ENCODE results near the gene SULT1B1.

Gene SULT1B1

DNA sequence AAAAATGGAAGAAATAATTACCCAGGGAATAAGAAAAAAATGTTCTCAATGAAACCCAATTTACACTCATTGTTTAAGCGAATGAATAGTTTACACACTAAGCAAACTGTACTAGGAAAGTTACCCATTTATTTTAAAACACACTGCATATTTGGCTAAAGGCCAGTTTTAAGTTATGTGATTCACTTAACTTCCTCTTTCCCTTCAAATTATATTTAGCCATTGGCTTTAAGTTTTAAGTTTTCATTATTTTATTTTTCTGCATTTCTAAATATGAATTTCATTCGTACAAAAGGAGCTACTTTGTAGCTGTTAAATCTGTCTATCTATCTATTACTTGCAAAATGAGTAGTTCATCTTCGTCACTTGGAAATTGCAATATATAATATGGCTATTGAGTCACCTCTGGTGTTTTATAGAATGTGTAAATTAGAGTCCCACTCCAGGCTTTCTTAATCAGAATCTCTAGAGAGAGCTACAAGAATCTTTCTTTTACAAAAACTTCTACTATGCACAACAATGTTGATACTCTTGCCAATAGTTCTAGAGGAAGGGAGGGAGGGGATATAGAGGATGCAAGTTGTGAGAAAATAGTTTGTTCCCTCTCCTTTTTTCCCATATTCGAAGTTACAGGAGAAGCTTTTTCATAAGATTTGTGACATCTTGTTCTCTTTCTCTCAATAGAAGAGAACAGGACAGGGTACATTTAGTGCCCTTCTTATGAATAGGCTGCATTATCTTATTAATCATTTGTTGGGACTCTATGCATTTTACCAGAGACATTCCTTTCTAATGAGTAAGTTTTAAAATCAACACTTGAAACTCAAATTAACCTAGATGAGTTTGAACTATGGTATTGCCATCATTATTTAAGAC is 41.8 kb downstream of the SULT1B1 start:
- H3K36me3 ChIP-seq (ENCODE audit: insufficient read depth, low read length) = no peaks in the 10 kb centered on the region
- H3K4me3 ChIP-seq (ENCODE audit: low read depth in 1 of 2, low read length in 2 of 2) = no peak overlapping the region
- H3K27me3 ChIP-seq (ENCODE audit: control insufficient read depth in 1 of 2, insufficient read depth in 2 of 2, low read length in 2 of 2) = no peaks in the 10 kb centered on the region
- no peak overlapping the region for H3K9ac ChIP-seq (ENCODE audit: low read length)
- H3K9me3 ChIP-seq (ENCODE audit: low read length) = no peaks in the 10 kb centered on the region
- H3K27ac ChIP-seq (ENCODE audit: low read depth, low read length) = no peak overlapping the region
- no peaks in the 10 kb centered on the region for H3K4me1 ChIP-seq (ENCODE audit: insufficient read depth, low read length)

DNA sequence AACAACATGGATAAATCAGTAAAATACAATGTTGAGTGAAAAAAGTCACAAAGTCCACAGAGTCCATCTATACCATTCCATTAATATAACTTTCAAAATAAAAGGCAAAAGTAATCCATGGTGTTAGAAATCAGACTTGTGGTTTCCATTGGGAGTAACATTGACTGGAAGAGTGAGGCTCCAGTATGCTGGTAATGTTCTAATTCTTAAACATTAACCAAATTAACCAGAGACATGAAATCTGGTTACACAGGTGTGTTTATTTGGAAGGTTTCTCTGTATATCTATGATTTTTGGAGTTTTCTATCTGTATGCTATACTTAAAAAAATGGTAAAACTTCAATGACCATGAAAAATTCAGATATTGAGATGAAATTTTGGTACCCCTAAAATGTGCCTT is 42.6 kb downstream of the SULT1B1 start:
- no peaks in the 10 kb centered on the region for H3K9me3 ChIP-seq (ENCODE audit: low read length)
- H3K9ac ChIP-seq (ENCODE audit: low read length) = no peak overlapping the region
- H3K27ac ChIP-seq (ENCODE audit: low read depth, low read length) = no peak overlapping the region
- no peaks in the 10 kb centered on the region for H3K27me3 ChIP-seq (ENCODE audit: control insufficient read depth in 1 of 2, insufficient read depth in 2 of 2, low read length in 2 of 2)
- H3K4me3 ChIP-seq (ENCODE audit: low read depth in 1 of 2, low read length in 2 of 2) = no peak overlapping the region
- H3K36me3 ChIP-seq (ENCODE audit: insufficient read depth, low read length) = no peaks in the 10 kb centered on the region
- H3K4me1 ChIP-seq (ENCODE audit: insufficient read depth, low read length) = no peaks in the 10 kb centered on the region

DNA sequence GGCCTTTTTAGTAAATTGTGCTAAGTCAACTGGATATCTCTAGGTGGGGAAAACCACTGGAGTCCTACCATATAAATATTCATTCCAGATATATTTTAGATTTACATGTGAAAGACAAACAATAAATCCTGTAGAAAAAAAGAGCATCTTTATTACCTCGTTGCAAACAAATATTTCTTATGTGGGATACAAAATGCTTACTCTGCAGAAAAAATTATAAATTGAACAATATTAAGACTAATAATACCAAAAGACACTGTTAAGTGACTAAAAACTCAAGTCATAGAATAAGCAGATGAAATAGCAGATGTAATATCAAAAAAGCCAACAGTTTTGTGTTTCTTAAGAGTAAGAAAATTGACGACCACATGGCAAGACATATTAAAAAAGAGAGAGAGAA is 43.8 kb downstream of the SULT1B1 start:
- no peaks in the 10 kb centered on the region for H3K27me3 ChIP-seq (ENCODE audit: control insufficient read depth in 1 of 2, insufficient read depth in 2 of 2, low read length in 2 of 2)
- no peak overlapping the region for H3K4me3 ChIP-seq (ENCODE audit: low read depth in 1 of 2, low read length in 2 of 2)
- H3K4me1 ChIP-seq (ENCODE audit: insufficient read depth, low read length) = no peaks in the 10 kb centered on the region
- H3K27ac ChIP-seq (ENCODE audit: low read depth, low read length) = no peak overlapping the region
- H3K36me3 ChIP-seq (ENCODE audit: insufficient read depth, low read length) = no peaks in the 10 kb centered on the region
- H3K9ac ChIP-seq (ENCODE audit: low read length) = no peak overlapping the region
- no peaks in the 10 kb centered on the region for H3K9me3 ChIP-seq (ENCODE audit: low read length)

DNA sequence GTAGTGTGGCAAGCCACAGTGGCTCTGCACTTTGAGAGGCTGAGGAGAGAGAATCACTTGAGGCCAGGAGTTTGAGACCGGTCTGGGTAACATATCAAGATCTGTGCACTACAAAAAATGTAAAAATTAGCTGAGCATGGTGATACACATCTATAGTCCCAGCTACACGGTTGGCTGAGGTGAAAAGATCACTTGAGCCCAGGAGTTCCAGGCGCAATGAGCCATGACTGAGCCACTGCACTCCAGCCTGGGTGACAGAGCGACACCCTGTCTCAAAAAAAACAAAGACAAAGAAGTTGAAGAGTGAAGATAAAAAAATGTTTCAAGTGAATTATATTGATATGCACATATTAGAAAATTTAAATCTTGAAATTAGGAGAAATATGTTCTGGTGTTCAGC is 46.3 kb downstream of the SULT1B1 start:
- Histone ChIP-seq H3K27ac (ENCODE audit: low read depth, low read length) (no peak overlapping the region), H3K36me3 (ENCODE audit: insufficient read depth, low read length) (no peaks in the 10 kb centered on the region), H3K4me3 (ENCODE audit: low read depth in 1 of 2, low read length in 2 of 2) (no peak overlapping the region), H3K27me3 (ENCODE audit: control insufficient read depth in 1 of 2, insufficient read depth in 2 of 2, low read length in 2 of 2) (no peaks in the 10 kb centered on the region), H3K9ac (ENCODE audit: low read length) (no peak overlapping the region), H3K9me3 (ENCODE audit: low read length) (no peaks in the 10 kb centered on the region), H3K4me1 (ENCODE audit: insufficient read depth, low read length) (no peaks in the 10 kb centered on the region)

DNA sequence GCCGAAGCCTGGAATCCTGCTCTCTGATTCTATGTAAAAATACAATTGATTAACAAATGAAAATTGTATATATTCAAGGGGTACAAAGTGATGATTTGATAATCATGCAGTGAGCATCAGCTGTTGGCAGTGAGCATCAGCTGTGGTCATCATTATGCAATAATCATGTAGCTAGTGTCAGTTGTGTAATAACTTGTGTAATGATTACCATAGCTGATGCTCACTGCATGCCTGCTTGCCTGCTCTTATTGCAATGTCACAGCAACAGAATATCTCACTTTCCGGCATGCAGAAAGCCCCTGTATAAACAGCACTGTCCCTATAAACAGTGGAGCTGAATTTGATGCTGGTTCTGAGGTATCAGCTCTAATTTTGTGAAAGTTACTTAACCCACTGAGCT is 46.8 kb downstream of the SULT1B1 start:
- Histone ChIP-seq H3K4me3 (ENCODE audit: low read depth in 1 of 2, low read length in 2 of 2) (no peak overlapping the region), H3K27me3 (ENCODE audit: control insufficient read depth in 1 of 2, insufficient read depth in 2 of 2, low read length in 2 of 2) (no peaks in the 10 kb centered on the region), H3K4me1 (ENCODE audit: insufficient read depth, low read length) (no peaks in the 10 kb centered on the region), H3K9me3 (ENCODE audit: low read length) (no peaks in the 10 kb centered on the region), H3K27ac (ENCODE audit: low read depth, low read length) (no peak overlapping the region), H3K36me3 (ENCODE audit: insufficient read depth, low read length) (no peaks in the 10 kb centered on the region), H3K9ac (ENCODE audit: low read length) (no peak overlapping the region)

DNA sequence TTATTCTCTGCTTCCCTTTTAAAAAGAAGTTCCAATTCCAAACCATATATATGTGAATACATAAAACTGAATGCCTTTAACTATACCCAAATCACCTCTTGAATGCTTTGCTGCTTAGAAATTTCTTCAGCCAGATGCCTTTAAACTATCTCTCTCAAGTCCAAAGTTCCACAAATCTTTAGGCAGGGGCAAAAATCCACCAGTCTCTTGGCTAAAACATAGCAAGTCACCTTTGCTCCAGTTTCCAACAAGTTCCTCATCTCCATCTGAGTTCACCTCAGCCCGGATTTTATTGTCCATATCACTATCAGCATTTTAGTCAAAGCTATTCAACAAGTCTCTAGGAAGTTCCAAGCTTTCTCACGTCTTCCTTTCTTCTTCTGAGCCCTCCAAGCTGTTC is 49.8 kb downstream of the SULT1B1 start:
- H3K4me1 ChIP-seq (ENCODE audit: insufficient read depth, low read length) = no peaks in the 10 kb centered on the region
- H3K4me3 ChIP-seq (ENCODE audit: low read depth in 1 of 2, low read length in 2 of 2) = no peak overlapping the region
- H3K9ac ChIP-seq (ENCODE audit: low read length) = no peak overlapping the region
- H3K27ac ChIP-seq (ENCODE audit: low read depth, low read length) = no peak overlapping the region
- no peaks in the 10 kb centered on the region for H3K27me3 ChIP-seq (ENCODE audit: control insufficient read depth in 1 of 2, insufficient read depth in 2 of 2, low read length in 2 of 2)
- H3K9me3 ChIP-seq (ENCODE audit: low read length) = no peaks in the 10 kb centered on the region
- no peaks in the 10 kb centered on the region for H3K36me3 ChIP-seq (ENCODE audit: insufficient read depth, low read length)

DNA sequence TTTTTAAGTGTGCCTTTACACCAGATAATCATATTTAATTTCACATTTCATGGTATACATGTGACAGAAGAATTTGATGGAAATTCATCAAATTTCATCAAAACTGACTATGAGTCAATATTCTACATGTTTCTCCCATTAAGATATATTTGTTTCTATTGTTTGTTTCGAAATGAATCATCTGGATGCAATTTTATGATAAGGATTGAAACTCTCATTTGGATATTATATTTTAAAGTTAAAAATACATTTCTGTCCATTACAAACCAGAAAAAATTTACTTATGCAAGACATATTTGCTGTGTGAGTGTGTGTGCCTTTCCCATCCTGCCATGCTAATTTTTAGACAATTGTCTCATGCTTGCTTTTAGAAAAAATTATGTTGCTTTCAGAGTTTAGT is 52.2 kb downstream of the SULT1B1 start:
- Histone ChIP-seq H3K27me3 (ENCODE audit: control insufficient read depth in 1 of 2, insufficient read depth in 2 of 2, low read length in 2 of 2) (no peaks in the 10 kb centered on the region), H3K4me1 (ENCODE audit: insufficient read depth, low read length) (no peaks in the 10 kb centered on the region), H3K27ac (ENCODE audit: low read depth, low read length) (no peak overlapping the region), H3K36me3 (ENCODE audit: insufficient read depth, low read length) (no peaks in the 10 kb centered on the region), H3K4me3 (ENCODE audit: low read depth in 1 of 2, low read length in 2 of 2) (no peak overlapping the region), H3K9me3 (ENCODE audit: low read length) (no peaks in the 10 kb centered on the region), H3K9ac (ENCODE audit: low read length) (no peak overlapping the region)

DNA sequence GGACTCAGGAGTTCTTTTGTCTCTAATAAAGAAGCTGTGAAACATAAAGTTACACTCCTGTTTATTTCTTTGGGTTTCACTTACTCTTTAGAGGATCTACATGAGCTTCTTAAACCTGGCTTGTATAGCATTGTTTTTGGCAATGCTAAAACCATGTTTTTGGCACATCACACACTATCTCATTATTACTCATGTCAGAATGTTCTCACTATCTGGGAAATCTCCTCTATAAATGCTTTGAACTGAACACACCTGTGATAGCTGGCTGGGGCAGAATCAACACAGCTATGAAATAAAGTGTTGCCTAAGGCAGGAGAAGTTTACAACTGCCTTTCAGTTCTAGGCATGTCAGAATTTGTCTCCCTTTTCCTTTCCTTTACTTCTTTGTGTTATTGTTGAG is 52.6 kb downstream of the SULT1B1 start:
- Histone ChIP-seq H3K36me3 (ENCODE audit: insufficient read depth, low read length) (no peaks in the 10 kb centered on the region), H3K9ac (ENCODE audit: low read length) (no peak overlapping the region), H3K27me3 (ENCODE audit: control insufficient read depth in 1 of 2, insufficient read depth in 2 of 2, low read length in 2 of 2) (no peaks in the 10 kb centered on the region), H3K4me1 (ENCODE audit: insufficient read depth, low read length) (no peaks in the 10 kb centered on the region), H3K4me3 (ENCODE audit: low read depth in 1 of 2, low read length in 2 of 2) (no peak overlapping the region), H3K9me3 (ENCODE audit: low read length) (no peaks in the 10 kb centered on the region), H3K27ac (ENCODE audit: low read depth, low read length) (no peak overlapping the region)

DNA sequence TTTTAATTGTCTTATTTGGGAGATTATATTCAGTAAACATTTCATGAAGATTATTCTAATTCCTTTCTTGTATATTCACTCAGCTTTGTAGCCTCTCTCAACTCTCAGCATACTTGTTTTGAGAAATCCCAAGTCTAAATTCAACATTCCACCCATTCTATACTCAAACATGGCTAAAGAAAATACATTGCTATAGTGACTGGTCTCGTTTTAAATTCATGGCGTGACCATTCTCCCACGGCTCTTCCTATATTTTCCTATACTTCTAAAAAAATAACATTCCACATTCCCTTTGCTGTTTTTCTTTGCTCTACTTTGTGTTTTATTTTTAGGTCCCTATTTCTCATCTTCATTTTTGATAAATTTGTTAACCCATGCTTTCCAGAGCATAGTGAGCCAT is 58.2 kb downstream of the SULT1B1 start:
- H3K27ac ChIP-seq (ENCODE audit: low read depth, low read length) = no peak overlapping the region
- no peaks in the 10 kb centered on the region for H3K9me3 ChIP-seq (ENCODE audit: low read length)
- H3K36me3 ChIP-seq (ENCODE audit: insufficient read depth, low read length) = no peaks in the 10 kb centered on the region
- no peak overlapping the region for H3K4me3 ChIP-seq (ENCODE audit: low read depth in 1 of 2, low read length in 2 of 2)
- no peaks in the 10 kb centered on the region for H3K27me3 ChIP-seq (ENCODE audit: control insufficient read depth in 1 of 2, insufficient read depth in 2 of 2, low read length in 2 of 2)
- no peak overlapping the region for H3K9ac ChIP-seq (ENCODE audit: low read length)
- H3K4me1 ChIP-seq (ENCODE audit: insufficient read depth, low read length) = no peaks in the 10 kb centered on the region

DNA sequence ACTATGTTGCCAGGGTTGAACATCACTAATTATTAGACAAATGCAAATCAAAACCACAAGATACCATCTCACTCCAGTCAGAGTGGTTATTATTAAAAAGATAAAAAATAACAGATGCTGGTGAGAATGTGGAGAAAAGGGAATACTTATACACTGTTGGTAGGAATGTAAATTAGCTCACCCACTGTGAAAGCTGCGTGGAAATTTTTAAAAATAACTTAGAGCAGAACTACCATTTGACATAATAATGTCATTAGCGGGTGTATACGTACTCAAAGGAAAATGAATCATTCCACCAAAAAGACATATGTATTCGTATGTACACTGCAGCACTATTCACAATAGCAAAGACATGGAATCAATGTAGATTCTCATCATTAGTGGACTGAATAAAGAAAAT is 58.7 kb downstream of the SULT1B1 start:
- no peaks in the 10 kb centered on the region for H3K27me3 ChIP-seq (ENCODE audit: control insufficient read depth in 1 of 2, insufficient read depth in 2 of 2, low read length in 2 of 2)
- H3K4me3 ChIP-seq (ENCODE audit: low read depth in 1 of 2, low read length in 2 of 2) = no peak overlapping the region
- no peaks in the 10 kb centered on the region for H3K9me3 ChIP-seq (ENCODE audit: low read length)
- no peaks in the 10 kb centered on the region for H3K36me3 ChIP-seq (ENCODE audit: insufficient read depth, low read length)
- no peaks in the 10 kb centered on the region for H3K4me1 ChIP-seq (ENCODE audit: insufficient read depth, low read length)
- no peak overlapping the region for H3K27ac ChIP-seq (ENCODE audit: low read depth, low read length)
- H3K9ac ChIP-seq (ENCODE audit: low read length) = no peak overlapping the region

DNA sequence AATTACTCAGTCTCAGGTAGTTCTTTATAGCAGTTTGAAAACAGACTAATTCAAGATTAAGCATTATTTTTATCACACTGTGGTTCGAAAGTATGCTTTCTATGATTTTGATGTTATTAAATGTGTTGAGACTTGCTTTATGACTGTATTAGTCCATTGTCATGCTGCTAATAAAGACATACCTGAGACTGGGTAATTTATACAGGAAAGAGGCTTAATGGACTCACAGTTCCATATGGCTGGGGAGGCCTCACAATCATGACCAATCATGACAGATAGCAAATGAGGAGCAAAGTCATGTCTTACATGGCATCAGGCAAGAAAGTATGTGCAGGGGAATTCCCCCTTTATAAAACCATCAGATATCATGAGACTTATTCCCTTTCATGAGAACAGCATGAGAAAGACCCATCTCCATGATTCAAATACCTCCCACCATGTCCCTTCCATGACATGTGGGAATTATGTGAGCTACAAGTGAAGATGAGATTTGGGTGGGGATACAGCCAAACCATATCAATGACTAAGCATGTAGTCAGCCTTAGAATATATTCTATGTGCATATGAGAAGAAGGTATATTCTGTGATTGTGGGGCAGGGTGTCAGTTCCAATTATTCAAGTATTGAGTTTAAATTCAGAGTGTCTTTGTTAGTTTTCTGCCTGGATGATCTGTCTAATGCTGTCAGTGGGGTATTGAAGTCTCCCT is 62.7 kb downstream of the SULT1B1 start:
- Histone ChIP-seq H3K9me3 (ENCODE audit: low read length) (no peaks in the 10 kb centered on the region), H3K36me3 (ENCODE audit: insufficient read depth, low read length) (no peaks in the 10 kb centered on the region), H3K4me1 (ENCODE audit: insufficient read depth, low read length) (no peaks in the 10 kb centered on the region), H3K27me3 (ENCODE audit: control insufficient read depth in 1 of 2, insufficient read depth in 2 of 2, low read length in 2 of 2) (no peaks in the 10 kb centered on the region), H3K27ac (ENCODE audit: low read depth, low read length) (no peak overlapping the region), H3K9ac (ENCODE audit: low read length) (no peak overlapping the region), H3K4me3 (ENCODE audit: low read depth in 1 of 2, low read length in 2 of 2) (no peak overlapping the region)

DNA sequence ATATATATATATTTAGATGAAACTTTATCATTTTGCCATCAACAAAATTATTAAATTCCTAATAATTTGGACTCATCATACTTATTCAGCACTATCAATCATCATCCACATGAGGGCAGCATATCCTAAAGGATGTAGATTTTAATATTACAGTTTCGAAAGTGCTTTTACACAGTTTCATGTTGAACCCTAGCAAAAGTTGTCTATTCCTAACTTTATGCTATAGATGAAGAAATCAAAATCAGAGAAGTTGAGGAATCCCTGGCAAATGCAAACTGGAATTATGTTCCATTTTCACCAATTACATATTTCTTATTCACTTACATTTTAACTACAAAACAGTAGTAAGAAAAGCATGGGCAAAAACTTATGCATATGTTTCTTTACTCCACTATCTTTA is 70.8 kb downstream of the SULT1B1 start:
- Histone ChIP-seq H3K27ac (ENCODE audit: low read depth, low read length) (no peak overlapping the region), H3K27me3 (ENCODE audit: control insufficient read depth in 1 of 2, insufficient read depth in 2 of 2, low read length in 2 of 2) (no peaks in the 10 kb centered on the region), H3K9ac (ENCODE audit: low read length) (no peak overlapping the region), H3K9me3 (ENCODE audit: low read length) (no peaks in the 10 kb centered on the region), H3K4me3 (ENCODE audit: low read depth in 1 of 2, low read length in 2 of 2) (no peak overlapping the region), H3K36me3 (ENCODE audit: insufficient read depth, low read length) (no peaks in the 10 kb centered on the region), H3K4me1 (ENCODE audit: insufficient read depth, low read length) (no peaks in the 10 kb centered on the region)

All from muscle layer of colon (tissue), 2 donors.